ENCODE measurements around the gene GBP5.

DNA sequence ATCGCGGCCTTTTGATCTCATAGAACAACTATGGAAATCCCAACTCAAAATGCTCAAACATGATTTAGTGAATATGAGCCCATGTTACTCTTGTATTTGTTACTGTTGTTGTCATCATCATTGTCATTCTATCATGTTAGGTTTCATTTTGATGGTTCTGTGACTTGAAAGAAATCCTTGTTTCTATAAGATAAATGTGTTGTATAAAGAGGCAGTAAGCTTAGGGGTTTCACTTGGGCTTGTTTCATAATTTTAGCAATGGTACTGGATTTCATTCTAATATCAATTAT lies 15.3 kb upstream of the GBP5 start:
- TF ChIP-seq, protein P1, sequence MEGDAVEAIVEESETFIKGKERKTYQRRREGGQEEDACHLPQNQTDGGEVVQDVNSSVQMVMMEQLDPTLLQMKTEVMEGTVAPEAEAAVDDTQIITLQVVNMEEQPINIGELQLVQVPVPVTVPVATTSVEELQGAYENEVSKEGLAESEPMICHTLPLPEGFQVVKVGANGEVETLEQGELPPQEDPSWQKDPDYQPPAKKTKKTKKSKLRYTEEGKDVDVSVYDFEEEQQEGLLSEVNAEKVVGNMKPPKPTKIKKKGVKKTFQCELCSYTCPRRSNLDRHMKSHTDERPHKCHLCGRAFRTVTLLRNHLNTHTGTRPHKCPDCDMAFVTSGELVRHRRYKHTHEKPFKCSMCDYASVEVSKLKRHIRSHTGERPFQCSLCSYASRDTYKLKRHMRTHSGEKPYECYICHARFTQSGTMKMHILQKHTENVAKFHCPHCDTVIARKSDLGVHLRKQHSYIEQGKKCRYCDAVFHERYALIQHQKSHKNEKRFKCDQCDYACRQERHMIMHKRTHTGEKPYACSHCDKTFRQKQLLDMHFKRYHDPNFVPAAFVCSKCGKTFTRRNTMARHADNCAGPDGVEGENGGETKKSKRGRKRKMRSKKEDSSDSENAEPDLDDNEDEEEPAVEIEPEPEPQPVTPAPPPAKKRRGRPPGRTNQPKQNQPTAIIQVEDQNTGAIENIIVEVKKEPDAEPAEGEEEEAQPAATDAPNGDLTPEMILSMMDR (IDR thresholded peaks at IDR 0.05): no peak
- TF ChIP-seq POLR2A (IDR thresholded peaks at IDR 0.05; ENCODE audit: low read depth) (no peak), POLR2AphosphoS5 (IDR thresholded peaks at IDR 0.05) (no peak), EP300 (IDR thresholded peaks at IDR 0.05) (no peak)
